ENCODE results near the gene STAT6. TPM values are rescaled to one million over a fixed set of nuclear protein-coding genes. Genes with fewer than 3 reads are reported as not detected.

The STAT6 gene
- polyA plus RNA-seq, 1 experiment, result 177 TPM

DNA sequence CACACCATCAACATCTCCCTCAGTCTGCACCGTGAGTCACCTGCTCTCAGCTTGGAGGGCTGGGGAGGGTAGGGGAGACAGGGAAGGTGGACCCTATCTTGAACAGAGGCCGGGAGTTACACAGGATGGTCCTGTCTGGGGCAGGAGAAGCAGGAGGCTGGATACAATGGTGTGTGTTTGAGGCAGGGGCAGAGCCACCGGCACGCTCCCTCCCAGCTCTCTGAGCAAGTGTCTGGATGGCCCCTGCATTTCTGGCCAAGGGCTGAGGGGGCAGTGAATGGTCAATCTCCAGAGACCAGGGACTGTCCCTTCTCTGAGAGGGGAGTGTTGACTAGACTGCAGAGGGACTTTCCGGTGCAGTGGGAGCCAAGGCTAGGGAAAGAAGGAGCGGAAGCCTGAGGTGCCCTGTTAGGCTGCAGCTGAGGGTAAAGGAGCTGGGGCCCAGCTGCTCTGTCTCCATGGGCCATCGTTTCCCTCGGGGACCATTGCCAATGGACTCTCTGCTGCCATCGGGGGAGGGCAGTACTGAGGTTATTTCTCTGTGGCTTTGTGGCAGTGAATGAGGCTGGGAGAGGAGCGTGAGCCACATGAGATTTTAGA, 34.4 kb upstream of the STAT6 start:
- DNase-seq (ENCODE audit: low read depth), result no peak
- ChIA-PET POLR2A (no interaction called here), CTCF (interaction anchor here (0.6 to 5.0 kb wide), 9 partner anchors 10 to 548 kb away, joined by 3 to 23 read pairs (median 4); partner anchors contain the start of gene STAT6)
- peaks cover 60% of the 10 kb centered on the region for H3K36me3 ChIP-seq (ENCODE audit: control insufficient read depth, insufficient read depth, low read length)
- TF ChIP-seq, protein P1, sequence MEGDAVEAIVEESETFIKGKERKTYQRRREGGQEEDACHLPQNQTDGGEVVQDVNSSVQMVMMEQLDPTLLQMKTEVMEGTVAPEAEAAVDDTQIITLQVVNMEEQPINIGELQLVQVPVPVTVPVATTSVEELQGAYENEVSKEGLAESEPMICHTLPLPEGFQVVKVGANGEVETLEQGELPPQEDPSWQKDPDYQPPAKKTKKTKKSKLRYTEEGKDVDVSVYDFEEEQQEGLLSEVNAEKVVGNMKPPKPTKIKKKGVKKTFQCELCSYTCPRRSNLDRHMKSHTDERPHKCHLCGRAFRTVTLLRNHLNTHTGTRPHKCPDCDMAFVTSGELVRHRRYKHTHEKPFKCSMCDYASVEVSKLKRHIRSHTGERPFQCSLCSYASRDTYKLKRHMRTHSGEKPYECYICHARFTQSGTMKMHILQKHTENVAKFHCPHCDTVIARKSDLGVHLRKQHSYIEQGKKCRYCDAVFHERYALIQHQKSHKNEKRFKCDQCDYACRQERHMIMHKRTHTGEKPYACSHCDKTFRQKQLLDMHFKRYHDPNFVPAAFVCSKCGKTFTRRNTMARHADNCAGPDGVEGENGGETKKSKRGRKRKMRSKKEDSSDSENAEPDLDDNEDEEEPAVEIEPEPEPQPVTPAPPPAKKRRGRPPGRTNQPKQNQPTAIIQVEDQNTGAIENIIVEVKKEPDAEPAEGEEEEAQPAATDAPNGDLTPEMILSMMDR (IDR thresholded peaks at IDR 0.05; ENCODE audit: insufficient read depth, low read depth, low read length), result no peak
- H3K4me3 ChIP-seq (ENCODE audit: low read depth, low read length), result no peak overlapping the region
- H3K27me3 ChIP-seq (ENCODE audit: control insufficient read depth, insufficient read depth, low read length), result no peaks in the 10 kb centered on the region

DNA sequence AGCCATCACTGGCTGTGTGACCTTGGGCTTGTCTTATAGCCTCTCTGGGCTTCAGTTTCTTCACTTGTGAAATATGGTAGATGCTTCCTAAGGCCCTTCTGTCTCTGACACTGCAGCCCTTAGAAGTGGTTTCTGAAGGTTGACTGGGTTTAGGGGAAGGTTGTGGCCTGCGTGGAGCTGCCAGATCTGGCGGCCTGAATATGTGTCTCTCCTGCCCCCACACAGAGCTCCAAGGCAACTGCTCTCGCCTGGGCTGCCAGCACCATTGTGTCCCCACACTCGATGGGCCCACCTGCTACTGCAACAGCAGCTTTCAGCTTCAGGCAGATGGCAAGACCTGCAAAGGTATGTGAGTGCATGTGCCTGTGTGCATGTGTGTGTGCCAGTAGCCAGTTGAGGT, 32.3 kb upstream of the STAT6 start:
- TF ChIP-seq, protein P1 (IDR thresholded peaks at IDR 0.05; ENCODE audit: insufficient read depth, low read depth, low read length), result no peak
- POLR2A ChIA-PET, result no interaction called here
- H3K36me3 ChIP-seq (ENCODE audit: control insufficient read depth, insufficient read depth, low read length), result peaks cover 64% of the 10 kb centered on the region
- H3K4me3 ChIP-seq (ENCODE audit: low read depth, low read length), result no peak overlapping the region
- H3K27me3 ChIP-seq (ENCODE audit: control insufficient read depth, insufficient read depth, low read length), result no peaks in the 10 kb centered on the region
- CTCF ChIA-PET, result no interaction called here
- no peak for DNase-seq (ENCODE audit: low read depth)

DNA sequence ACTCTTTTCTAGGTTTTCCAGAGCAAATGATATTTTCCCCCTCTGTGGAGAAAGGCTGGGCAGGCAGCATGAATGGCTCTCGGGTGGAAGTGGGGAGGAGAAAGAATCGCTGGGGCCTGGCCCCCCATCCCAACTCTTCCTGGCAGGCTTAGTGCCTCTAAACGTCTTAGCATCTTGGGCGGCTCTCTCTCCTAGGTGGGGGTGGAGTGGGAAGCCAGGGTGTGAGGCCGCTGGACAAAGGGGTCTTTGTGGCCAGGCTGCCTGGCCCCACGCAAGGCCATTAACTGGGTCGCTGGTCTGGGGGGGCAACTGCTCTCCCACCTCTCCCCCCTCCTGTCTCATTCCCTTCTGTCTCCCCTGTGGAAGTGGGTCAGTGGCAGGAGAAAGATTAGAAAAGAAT, 31.6 kb upstream of the STAT6 start:
- CTCF ChIA-PET, result interaction anchor here (1.0 kb wide), 1 partner anchor 11 kb away, joined by 3 read pairs; no protein-coding TSS in a partner anchor
- no peak for DNase-seq (ENCODE audit: low read depth)
- H3K36me3 ChIP-seq (ENCODE audit: control insufficient read depth, insufficient read depth, low read length), result peaks cover 64% of the 10 kb centered on the region
- H3K27me3 ChIP-seq (ENCODE audit: control insufficient read depth, insufficient read depth, low read length), result no peaks in the 10 kb centered on the region
- POLR2A ChIA-PET, result no interaction called here
- TF ChIP-seq, protein P1 (IDR thresholded peaks at IDR 0.05; ENCODE audit: insufficient read depth, low read depth, low read length), result no peak
- no peak overlapping the region for H3K4me3 ChIP-seq (ENCODE audit: low read depth, low read length)

DNA sequence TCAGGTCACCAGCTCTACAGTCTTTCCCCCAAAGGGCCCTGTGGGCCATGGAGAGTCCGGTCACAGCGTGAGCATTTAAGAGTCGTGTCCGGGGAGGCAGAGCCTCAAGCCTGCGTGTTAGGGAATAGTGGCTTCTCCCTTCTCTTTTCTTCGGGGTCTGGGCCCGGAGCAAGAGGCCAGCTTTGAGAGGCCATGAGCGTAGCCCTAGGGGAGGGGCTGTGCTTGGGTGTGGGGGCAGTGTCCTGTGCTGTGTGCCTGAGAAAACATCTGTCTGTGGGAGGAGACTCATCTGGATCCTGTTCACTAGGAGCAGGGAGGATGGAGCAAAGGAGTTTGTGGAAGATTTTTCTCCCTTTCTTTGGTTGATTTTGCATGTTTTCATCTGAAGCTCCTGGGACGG, 31.0 kb upstream of the STAT6 start:
- TF ChIP-seq, protein P1 (IDR thresholded peaks at IDR 0.05; ENCODE audit: insufficient read depth, low read depth, low read length), result no peak
- POLR2A ChIA-PET, result no interaction called here
- Histone ChIP-seq H3K4me3 (ENCODE audit: low read depth, low read length) (no peak overlapping the region), H3K27me3 (ENCODE audit: control insufficient read depth, insufficient read depth, low read length) (no peaks in the 10 kb centered on the region), H3K36me3 (ENCODE audit: control insufficient read depth, insufficient read depth, low read length) (peaks cover 61% of the 10 kb centered on the region)
- CTCF ChIA-PET, result interaction anchor here (1.0 to 1.9 kb wide), 3 partner anchors 10 to 30 kb away, joined by 3 to 6 read pairs (median 4); no protein-coding TSS in a partner anchor
- no peak for DNase-seq (ENCODE audit: low read depth)

- Histone ChIP-seq H3K27me3 (ENCODE audit: control insufficient read depth, insufficient read depth, low read length) (no peaks in the 10 kb centered on the region), H3K4me3 (ENCODE audit: low read depth, low read length) (no peak overlapping the region), H3K36me3 (ENCODE audit: control insufficient read depth, insufficient read depth, low read length) (peaks cover 53% of the 10 kb centered on the region)
- TF ChIP-seq, protein P1 (IDR thresholded peaks at IDR 0.05; ENCODE audit: insufficient read depth, low read depth, low read length), result no peak
- CTCF ChIA-PET, result interaction anchor here (0.9 to 1.9 kb wide), 4 partner anchors 8 to 35 kb away, joined by 4 to 6 read pairs (median 4); no protein-coding TSS in a partner anchor
- POLR2A ChIA-PET, result no interaction called here
- DNase-seq (ENCODE audit: low read depth), result no peak
Observed at GRCh38 chr12:57141249-57141648, 30.1 kb upstream of the STAT6 start.

All from BJ (cell line).